ENCODE data around the gene EDN1. TPM values are rescaled to one million over a fixed set of nuclear protein-coding genes. Genes with fewer than 3 reads are reported as not detected.
A peak's percentile ranks its signal among the peaks of the same experiment; 100 is the strongest.

The EDN1 gene
- total and polyA plus RNA-seq, 10 of the 15 experiments (the other 5 are each of a cell fraction or from before 2014, with no cell fraction given): 2.0 to 6.6 (median 3.1) TPM

DNA sequence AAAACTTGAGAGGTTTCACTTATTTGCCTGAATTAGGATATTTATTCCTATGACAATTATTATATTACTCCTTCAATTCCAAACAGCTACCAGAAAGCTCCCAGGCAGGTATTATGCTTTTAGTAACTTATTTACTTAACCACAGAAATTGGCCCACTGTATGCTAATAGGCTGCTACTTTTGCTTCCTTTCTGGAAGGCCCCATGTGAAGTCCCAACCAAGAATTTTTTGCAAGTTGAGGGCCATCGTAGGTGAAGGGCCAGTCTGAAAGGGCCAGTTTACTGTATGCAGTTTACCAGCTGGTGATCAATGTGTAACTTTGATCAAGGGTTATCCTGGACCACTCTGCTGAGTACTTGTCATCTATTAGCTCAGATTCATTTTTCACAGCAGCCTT is 45.0 kb downstream of the EDN1 start:
- Histone ChIP-seq H3K4me2 (ENCODE audit: control insufficient read depth, insufficient read depth) (0 out of 2 replicates have a peak overlapping the region, but pooled peaks have one; percentile 26), H3K27me3 (replicated peaks in 1 of 2; ENCODE audit: control insufficient read depth in 2 of 2, insufficient read depth in 2 of 2, low read length in 1 of 2) (no peaks in the 10 kb centered on the region), H3K9ac (ENCODE audit: control insufficient read depth, insufficient read depth, low read length) (no peak overlapping the region), H3K79me2 (ENCODE audit: control insufficient read depth, insufficient read depth, low read length) (no peaks in the 10 kb centered on the region), H3K4me3 (no peak overlapping the region), H3K4me1 (ENCODE audit: control insufficient read depth, insufficient read depth, low read length) (peaks cover 21% of the 10 kb centered on the region), H2AFZ (ENCODE audit: control insufficient read depth, low read depth, low read length) (no peak overlapping the region), H3K36me3 (ENCODE audit: control insufficient read depth in 2 of 2, insufficient read depth in 2 of 2, low read length in 1 of 2) (no peaks in the 10 kb centered on the region), H3K9me3 (replicated peaks; ENCODE audit: control insufficient read depth, insufficient read depth, low read length) (no peaks in the 10 kb centered on the region; the same call in 2 of the 3 replicates), H4K20me1 (ENCODE audit: control insufficient read depth, insufficient read depth) (no peaks in the 10 kb centered on the region), H3K27ac (ENCODE audit: control insufficient read depth, insufficient read depth) (peak overlapping the region; percentile 38)
- ChIA-PET CTCF (interaction anchor here (0.7 to 4.8 kb wide), 18 partner anchors 8 to 271 kb away, joined by 3 to 81 read pairs (median 11); partner anchors contain the start of gene EDN1), RAD21 (ENCODE audit: unreplicated experiment) (interaction anchor here (0.8 to 8.0 kb wide), 23 partner anchors 8 to 622 kb away, joined by 3 to 152 read pairs (median 5); partner anchors contain the start of gene EDN1), POLR2A (interaction anchor here (0.6 to 4.7 kb wide), 11 partner anchors 9 to 45 kb away, joined by 3 to 29 read pairs (median 7); partner anchors contain the start of gene EDN1), SMC1A (ENCODE audit: uncharacterized antibody, unreplicated experiment) (interaction anchor here (1.0 to 8.6 kb wide), 14 partner anchors 10 to 270 kb away, joined by 3 to 270 read pairs (median 28); partner anchors contain the start of gene EDN1)
- FAIRE-seq (no peak), ATAC-seq (peak; percentile 85), DNase-seq (ENCODE audit: low read depth, low spot score) (peak; percentile 51)
- intact Hi-C loops (cut with micrococcal nuclease; ENCODE audit: unreplicated experiment): loop anchor here (1.0 to 2.0 kb wide), 2 partner anchors 19 to 42 kb away; no protein-coding TSS in a partner anchor
- 13% methylated on average over 1 of the region's 1 CpG for WGBS (ENCODE audit: insufficient coverage, insufficient replicate concordance, low lambda C conversion rate, missing lambda C conversion rate)
- in situ Hi-C loops (cut with MboI): no loop called here
- BruUV-seq (replicated peaks): no TSS peak
- TF ChIP-seq BCL11A (IDR thresholded peaks at IDR 0.05; ENCODE audit: low read depth, low read length) (0 out of 2 replicates have a peak, but pooled peaks have one; percentile 31), SIN3A (IDR thresholded peaks at IDR 0.05; ENCODE audit: low read depth, low read length) (no peak), NFYB (IDR thresholded peaks at IDR 0.05; ENCODE audit: insufficient read depth, low read depth, low read length) (peak; percentile 75), POU2F2 (IDR thresholded peaks at IDR 0.05; ENCODE audit: borderline replicate concordance, low read depth, low read length) (peak; percentile 81; the same call in 1 of the 3 replicates), IKZF2 (IDR thresholded peaks at IDR 0.05) (peak; percentile 35 to 62; a peak in 2 of 4 replicates), BMI1 (IDR thresholded peaks at IDR 0.05; ENCODE audit: borderline replicate concordance) (no peak), SPI1 (IDR thresholded peaks at IDR 0.05; ENCODE audit: borderline replicate concordance, insufficient read depth, low read depth, low read length) (peak; percentile 54), RUNX3 (IDR thresholded peaks at IDR 0.05; ENCODE audit: low read length) (peak; percentile 75), DPF2 (IDR thresholded peaks at IDR 0.05) (peak; percentile 24; the same call in 1 of the 2 replicates), ZNF687 (IDR thresholded peaks at IDR 0.05) (peak; percentile 51)
- TF ChIP-seq, protein P1, sequence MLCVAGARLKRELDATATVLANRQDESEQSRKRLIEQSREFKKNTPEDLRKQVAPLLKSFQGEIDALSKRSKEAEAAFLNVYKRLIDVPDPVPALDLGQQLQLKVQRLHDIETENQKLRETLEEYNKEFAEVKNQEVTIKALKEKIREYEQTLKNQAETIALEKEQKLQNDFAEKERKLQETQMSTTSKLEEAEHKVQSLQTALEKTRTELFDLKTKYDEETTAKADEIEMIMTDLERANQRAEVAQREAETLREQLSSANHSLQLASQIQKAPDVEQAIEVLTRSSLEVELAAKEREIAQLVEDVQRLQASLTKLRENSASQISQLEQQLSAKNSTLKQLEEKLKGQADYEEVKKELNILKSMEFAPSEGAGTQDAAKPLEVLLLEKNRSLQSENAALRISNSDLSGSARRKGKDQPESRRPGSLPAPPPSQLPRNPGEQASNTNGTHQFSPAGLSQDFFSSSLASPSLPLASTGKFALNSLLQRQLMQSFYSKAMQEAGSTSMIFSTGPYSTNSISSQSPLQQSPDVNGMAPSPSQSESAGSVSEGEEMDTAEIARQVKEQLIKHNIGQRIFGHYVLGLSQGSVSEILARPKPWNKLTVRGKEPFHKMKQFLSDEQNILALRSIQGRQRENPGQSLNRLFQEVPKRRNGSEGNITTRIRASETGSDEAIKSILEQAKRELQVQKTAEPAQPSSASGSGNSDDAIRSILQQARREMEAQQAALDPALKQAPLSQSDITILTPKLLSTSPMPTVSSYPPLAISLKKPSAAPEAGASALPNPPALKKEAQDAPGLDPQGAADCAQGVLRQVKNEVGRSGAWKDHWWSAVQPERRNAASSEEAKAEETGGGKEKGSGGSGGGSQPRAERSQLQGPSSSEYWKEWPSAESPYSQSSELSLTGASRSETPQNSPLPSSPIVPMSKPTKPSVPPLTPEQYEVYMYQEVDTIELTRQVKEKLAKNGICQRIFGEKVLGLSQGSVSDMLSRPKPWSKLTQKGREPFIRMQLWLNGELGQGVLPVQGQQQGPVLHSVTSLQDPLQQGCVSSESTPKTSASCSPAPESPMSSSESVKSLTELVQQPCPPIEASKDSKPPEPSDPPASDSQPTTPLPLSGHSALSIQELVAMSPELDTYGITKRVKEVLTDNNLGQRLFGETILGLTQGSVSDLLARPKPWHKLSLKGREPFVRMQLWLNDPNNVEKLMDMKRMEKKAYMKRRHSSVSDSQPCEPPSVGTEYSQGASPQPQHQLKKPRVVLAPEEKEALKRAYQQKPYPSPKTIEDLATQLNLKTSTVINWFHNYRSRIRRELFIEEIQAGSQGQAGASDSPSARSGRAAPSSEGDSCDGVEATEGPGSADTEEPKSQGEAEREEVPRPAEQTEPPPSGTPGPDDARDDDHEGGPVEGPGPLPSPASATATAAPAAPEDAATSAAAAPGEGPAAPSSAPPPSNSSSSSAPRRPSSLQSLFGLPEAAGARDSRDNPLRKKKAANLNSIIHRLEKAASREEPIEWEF (IDR thresholded peaks at IDR 0.05; ENCODE audit: insufficient replicate concordance, low read depth, low read length): peak; percentile 39
- TF ChIP-seq, protein P2, sequence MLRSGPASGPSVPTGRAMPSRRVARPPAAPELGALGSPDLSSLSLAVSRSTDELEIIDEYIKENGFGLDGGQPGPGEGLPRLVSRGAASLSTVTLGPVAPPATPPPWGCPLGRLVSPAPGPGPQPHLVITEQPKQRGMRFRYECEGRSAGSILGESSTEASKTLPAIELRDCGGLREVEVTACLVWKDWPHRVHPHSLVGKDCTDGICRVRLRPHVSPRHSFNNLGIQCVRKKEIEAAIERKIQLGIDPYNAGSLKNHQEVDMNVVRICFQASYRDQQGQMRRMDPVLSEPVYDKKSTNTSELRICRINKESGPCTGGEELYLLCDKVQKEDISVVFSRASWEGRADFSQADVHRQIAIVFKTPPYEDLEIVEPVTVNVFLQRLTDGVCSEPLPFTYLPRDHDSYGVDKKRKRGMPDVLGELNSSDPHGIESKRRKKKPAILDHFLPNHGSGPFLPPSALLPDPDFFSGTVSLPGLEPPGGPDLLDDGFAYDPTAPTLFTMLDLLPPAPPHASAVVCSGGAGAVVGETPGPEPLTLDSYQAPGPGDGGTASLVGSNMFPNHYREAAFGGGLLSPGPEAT (IDR thresholded peaks at IDR 0.05; ENCODE audit: low read depth): peak; percentile 74; the same call in 1 of the 2 replicates
